IPS-11a (cell line): ENCODE results near the gene MAPKAP1.
"Not testable (repeated sequence)": the region's sequence is repeated elsewhere in the genome, so short reads cannot be mapped to it uniquely, and the experiment has no call there.

ENCODE experiments used
- H3K4me3 ChIP-seq: one replicate; pipeline ENCODE4 v1.5.1; 2013; ENCODE audit warnings: low read depth, low read length, control low read depth

MAPKAP1 gene

GRCh38 chr9:125732562-125732961, 25.6 kb upstream of the MAPKAP1 start:
- no peak overlapping the region for H3K4me3 ChIP-seq

GRCh38 chr9:125730168-125730567, 23.2 kb upstream of the MAPKAP1 start:
- H3K4me3 ChIP-seq, result no peak overlapping the region

GRCh38 chr9:125726456-125727132, 19.6 kb upstream of the MAPKAP1 start:
- H3K4me3 ChIP-seq, result no peak overlapping the region

GRCh38 chr9:125707472-125707804, 430 bp upstream of the MAPKAP1 start:
- no peak overlapping the region for H3K4me3 ChIP-seq

GRCh38 chr9:125705893-125706292, 1.1 kb downstream of the MAPKAP1 start:
- peak overlapping the region; percentile 85 for H3K4me3 ChIP-seq

- no peak overlapping the region for H3K4me3 ChIP-seq
These were observed 3.3 kb downstream of the MAPKAP1 start for GRCh38 chr9:125703662-125704061.

GRCh38 chr9:125701351-125701750, 5.7 kb downstream of the MAPKAP1 start:
- no peak overlapping the region for H3K4me3 ChIP-seq

GRCh38 chr9:125700791-125701190, 6.2 kb downstream of the MAPKAP1 start:
- no peak overlapping the region for H3K4me3 ChIP-seq

- no peak overlapping the region for H3K4me3 ChIP-seq
These were observed 7.1 kb downstream of the MAPKAP1 start for GRCh38 chr9:125699870-125700269.

- H3K4me3 ChIP-seq, result no peak overlapping the region
These were observed 10.8 kb downstream of the MAPKAP1 start for GRCh38 chr9:125696106-125696647.

- not testable (repeated sequence) for H3K4me3 ChIP-seq
These were observed 11.5 kb downstream of the MAPKAP1 start for GRCh38 chr9:125695548-125695947.

GRCh38 chr9:125694478-125694877, 12.5 kb downstream of the MAPKAP1 start:
- no peak overlapping the region for H3K4me3 ChIP-seq

- not testable (repeated sequence) for H3K4me3 ChIP-seq
These were observed 13.5 kb downstream of the MAPKAP1 start for GRCh38 chr9:125693492-125693891.

- H3K4me3 ChIP-seq, result no peak overlapping the region
These were observed 15.1 kb downstream of the MAPKAP1 start for GRCh38 chr9:125691869-125692268.

GRCh38 chr9:125690679-125691078, 16.3 kb downstream of the MAPKAP1 start:
- H3K4me3 ChIP-seq, result no peak overlapping the region

GRCh38 chr9:125687163-125687863, 19.7 kb downstream of the MAPKAP1 start:
- no peak overlapping the region for H3K4me3 ChIP-seq

- H3K4me3 ChIP-seq, result no peak overlapping the region
These were observed 21.8 kb downstream of the MAPKAP1 start for GRCh38 chr9:125685167-125685566.

- H3K4me3 ChIP-seq, result no peak overlapping the region
These were observed 23.5 kb downstream of the MAPKAP1 start for GRCh38 chr9:125683486-125683885.

- H3K4me3 ChIP-seq, result no peak overlapping the region
These were observed 24.7 kb downstream of the MAPKAP1 start for GRCh38 chr9:125682340-125682739.

- no peak overlapping the region for H3K4me3 ChIP-seq
These were observed 25.4 kb downstream of the MAPKAP1 start for GRCh38 chr9:125681657-125682056.

- no peak overlapping the region for H3K4me3 ChIP-seq
These were observed 25.9 kb downstream of the MAPKAP1 start for GRCh38 chr9:125681086-125681622.

- no peak overlapping the region for H3K4me3 ChIP-seq
These were observed 26.6 kb downstream of the MAPKAP1 start for GRCh38 chr9:125680445-125680844.
